Colonic mucosa (tissue), 4 donors: ENCODE results near the gene OR10H5. TPM values are rescaled to one million over a fixed set of nuclear protein-coding genes. Genes with fewer than 3 reads are reported as not detected.
"Not testable (repeated sequence)": the region's sequence is repeated elsewhere in the genome, so short reads cannot be mapped to it uniquely, and the experiment has no call there.

Experiments used
- DNase-seq: peaks from one replicate; pipeline ENCODE4 v3.0.0-alpha.2; 2020
- H3K27ac ChIP-seq: fragments of 200-600 bp; one replicate; pipeline ENCODE4 v1.8.0; 2021
- H3K27me3 ChIP-seq: fragments of 200-600 bp; one replicate; pipeline ENCODE4 v1.8.0; 2021
- H3K36me3 ChIP-seq: fragments of 200-600 bp; one replicate; pipeline ENCODE4 v1.8.0; 2021
- H3K4me1 ChIP-seq: fragments of 200-600 bp; one replicate; pipeline ENCODE4 v1.8.0; 2021; ENCODE audit warnings: mild to moderate bottlenecking
- H3K4me3 ChIP-seq: fragments of 200-600 bp; one replicate; pipeline ENCODE4 v1.8.0; 2021
- H3K9ac ChIP-seq, 2 donors: one replicate each; pipeline ENCODE4 v1.7.0; 2013; ENCODE audit warnings: control low read depth in 2 of 2, low read depth in 2 of 2, low read length in 2 of 2
- H3K9me3 ChIP-seq: fragments of 200-600 bp; one replicate; pipeline ENCODE4 v1.8.0; 2021
- intact Hi-C: fragments of 100-400 bp; cut with DNase I; formaldehyde crosslinking; loops from one replicate; pipeline ENCODE4 v1.14.1; 2022
- total RNA-seq, 2 donors: library from RNA; stranded (reverse); fragmentation: NEBNext Ultra II Directional in 1 of 2; extraction: Animal tissue kit (Norgen Biotek cat#: 25700) in 1 of 2; gene quantifications; one replicate each; pipeline ENCODE4 v1.2.1, GENCODE V29; 2021
- TF ChIP-seq, protein P1 (sequence below): fragments of 200-600 bp; IDR thresholded peaks from one replicate; pipeline ENCODE4 v1.8.0; 2022; ENCODE audit warnings: antibody characterized with exemption, mild to moderate bottlenecking
- donor health status: healthy.
- donor health status: DM: no; HTN: no; CAD: no.
- donor health status: DM: no; HTN: no; CAD: no.

Gene OR10H5
- total RNA-seq, 2 donors from 2014 or later, result not detected

DNA sequence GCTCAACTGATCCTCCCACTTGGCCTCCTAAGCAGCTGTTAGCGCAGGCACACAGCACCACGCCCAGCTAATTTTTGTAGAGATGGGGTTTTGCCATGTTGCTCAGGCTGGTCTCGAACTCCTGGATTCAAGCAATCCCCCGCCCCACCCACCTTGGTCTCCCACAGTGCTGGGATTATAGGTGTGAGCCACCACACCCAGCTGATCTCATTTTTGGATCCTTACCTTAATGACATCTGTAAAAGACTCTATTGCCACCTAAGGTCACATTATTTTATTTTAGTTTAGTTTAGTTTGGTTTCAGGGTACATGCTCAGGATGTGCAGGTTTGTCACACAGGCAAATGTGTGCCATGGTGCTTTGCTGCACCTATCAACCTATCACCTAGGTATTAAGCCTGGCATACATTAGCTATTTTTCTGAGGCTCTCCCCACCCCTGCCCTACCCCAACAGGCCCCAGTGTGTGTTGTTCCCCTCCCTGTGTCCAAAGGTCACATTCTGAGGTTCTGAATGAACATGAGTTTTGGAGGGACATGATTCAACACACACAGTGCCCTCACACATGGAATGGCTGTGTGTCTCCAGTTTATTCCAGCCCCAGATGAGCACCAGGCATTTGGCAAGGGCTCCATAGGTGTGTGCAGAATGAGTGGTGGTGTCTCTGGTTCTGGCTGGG is 1.3 kb downstream of the OR10H5 start:
- peak; percentile 58 for DNase-seq
- no peak overlapping the region for H3K9ac ChIP-seq
- no peaks in the 10 kb centered on the region for H3K4me1 ChIP-seq
- intact Hi-C loops, result no loop called here
- H3K27ac ChIP-seq, result no peak overlapping the region
- H3K9me3 ChIP-seq, result no peaks in the 10 kb centered on the region
- no peaks in the 10 kb centered on the region for H3K27me3 ChIP-seq
- TF ChIP-seq, protein P1, sequence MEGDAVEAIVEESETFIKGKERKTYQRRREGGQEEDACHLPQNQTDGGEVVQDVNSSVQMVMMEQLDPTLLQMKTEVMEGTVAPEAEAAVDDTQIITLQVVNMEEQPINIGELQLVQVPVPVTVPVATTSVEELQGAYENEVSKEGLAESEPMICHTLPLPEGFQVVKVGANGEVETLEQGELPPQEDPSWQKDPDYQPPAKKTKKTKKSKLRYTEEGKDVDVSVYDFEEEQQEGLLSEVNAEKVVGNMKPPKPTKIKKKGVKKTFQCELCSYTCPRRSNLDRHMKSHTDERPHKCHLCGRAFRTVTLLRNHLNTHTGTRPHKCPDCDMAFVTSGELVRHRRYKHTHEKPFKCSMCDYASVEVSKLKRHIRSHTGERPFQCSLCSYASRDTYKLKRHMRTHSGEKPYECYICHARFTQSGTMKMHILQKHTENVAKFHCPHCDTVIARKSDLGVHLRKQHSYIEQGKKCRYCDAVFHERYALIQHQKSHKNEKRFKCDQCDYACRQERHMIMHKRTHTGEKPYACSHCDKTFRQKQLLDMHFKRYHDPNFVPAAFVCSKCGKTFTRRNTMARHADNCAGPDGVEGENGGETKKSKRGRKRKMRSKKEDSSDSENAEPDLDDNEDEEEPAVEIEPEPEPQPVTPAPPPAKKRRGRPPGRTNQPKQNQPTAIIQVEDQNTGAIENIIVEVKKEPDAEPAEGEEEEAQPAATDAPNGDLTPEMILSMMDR, result no peak
- no peak overlapping the region for H3K4me3 ChIP-seq
- H3K36me3 ChIP-seq, result no peaks in the 10 kb centered on the region

- no peak for DNase-seq
- Histone ChIP-seq H3K27me3 (no peaks in the 10 kb centered on the region), H3K4me1 (no peaks in the 10 kb centered on the region), H3K36me3 (no peaks in the 10 kb centered on the region), H3K9me3 (no peaks in the 10 kb centered on the region), H3K9ac (no peak overlapping the region), H3K27ac (no peak overlapping the region), H3K4me3 (no peak overlapping the region)
- TF ChIP-seq, protein P1, result no peak
- intact Hi-C loops, result no loop called here
Measured at GRCh38 chr19:15790096-15790495, 2.6 kb downstream of the OR10H5 start.

DNA sequence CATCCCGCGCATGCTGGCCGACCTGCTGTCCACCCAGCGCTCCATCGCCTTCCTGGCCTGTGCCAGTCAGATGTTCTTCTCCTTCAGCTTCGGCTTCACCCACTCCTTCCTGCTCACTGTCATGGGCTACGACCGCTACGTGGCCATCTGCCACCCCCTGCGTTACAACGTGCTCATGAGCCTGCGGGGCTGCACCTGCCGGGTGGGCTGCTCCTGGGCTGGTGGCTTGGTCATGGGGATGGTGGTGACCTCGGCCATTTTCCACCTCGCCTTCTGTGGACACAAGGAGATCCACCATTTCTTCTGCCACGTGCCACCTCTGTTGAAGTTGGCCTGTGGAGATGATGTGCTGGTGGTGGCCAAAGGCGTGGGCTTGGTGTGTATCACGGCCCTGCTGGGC is 6.8 kb downstream of the OR10H5 start:
- H3K9me3 ChIP-seq, H3K27ac ChIP-seq, H3K27me3 ChIP-seq, H3K36me3 ChIP-seq, H3K9ac ChIP-seq, DNase-seq, H3K4me3 ChIP-seq, H3K4me1 ChIP-seq, intact Hi-C loops: not testable (repeated sequence)

GRCh38 chr19:15810335-15810734 is 22.9 kb downstream of the OR10H5 start:
- H3K27me3 ChIP-seq, result no peaks in the 10 kb centered on the region
- H3K36me3 ChIP-seq, result no peaks in the 10 kb centered on the region
- peak; percentile 35 for DNase-seq
- no peak overlapping the region for H3K27ac ChIP-seq
- no peaks in the 10 kb centered on the region for H3K4me1 ChIP-seq
- intact Hi-C loops, result loop anchor here (2.0 kb wide), 1 partner anchor 182 kb away; no protein-coding TSS in a partner anchor
- H3K9me3 ChIP-seq, result no peaks in the 10 kb centered on the region
- no peak overlapping the region for H3K9ac ChIP-seq
- no peak overlapping the region for H3K4me3 ChIP-seq
- TF ChIP-seq, protein P1, result peak; percentile 30

- Histone ChIP-seq H3K9me3 (no peaks in the 10 kb centered on the region), H3K36me3 (no peaks in the 10 kb centered on the region), H3K27me3 (no peaks in the 10 kb centered on the region), H3K4me3 (no peak overlapping the region), H3K9ac (no peak overlapping the region), H3K27ac (no peak overlapping the region), H3K4me1 (no peaks in the 10 kb centered on the region)
- intact Hi-C loops, result loop anchor here (2.0 kb wide), 1 partner anchor 183 kb away; no protein-coding TSS in a partner anchor
- TF ChIP-seq, protein P1, result no peak
- DNase-seq, result no peak
Measured at GRCh38 chr19:15811476-15811875, 24.0 kb downstream of the OR10H5 start.

DNA sequence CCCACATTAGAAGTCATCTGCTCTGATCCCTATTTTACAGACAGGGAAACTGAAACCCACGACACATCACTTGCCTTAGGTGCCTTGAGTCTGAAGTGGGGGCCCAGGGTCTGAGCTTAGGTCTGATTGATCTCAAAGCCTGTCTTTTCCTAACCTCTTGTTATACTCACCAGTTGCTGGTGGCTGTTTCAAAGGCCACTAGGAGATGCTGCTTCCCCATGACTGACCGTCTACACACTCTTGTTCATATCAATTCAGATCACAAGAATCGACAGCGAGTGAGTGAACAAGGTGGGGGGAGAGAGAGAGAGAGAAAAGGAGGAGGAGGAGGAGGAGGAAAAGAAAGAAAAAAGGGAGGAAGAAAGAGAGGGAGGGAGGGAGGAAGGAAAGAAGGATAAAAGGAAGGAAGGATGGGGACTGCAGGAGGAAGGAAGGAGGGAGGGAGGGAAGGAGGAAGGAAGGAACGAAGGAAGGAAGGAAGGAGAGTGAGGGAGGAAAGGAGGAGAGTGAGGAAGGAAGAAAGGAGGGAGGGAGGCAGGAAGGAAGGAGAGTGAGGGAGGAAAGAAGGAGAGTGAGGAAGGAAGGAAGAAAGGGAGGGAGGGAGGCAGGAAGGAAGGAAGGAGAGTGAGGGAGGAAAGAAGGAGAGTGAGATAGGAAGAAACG is 24.7 kb downstream of the OR10H5 start:
- H3K27me3 ChIP-seq, result no peaks in the 10 kb centered on the region
- DNase-seq, result no peak
- no peaks in the 10 kb centered on the region for H3K4me1 ChIP-seq
- H3K27ac ChIP-seq, result no peak overlapping the region
- TF ChIP-seq, protein P1, result no peak
- no peak overlapping the region for H3K9ac ChIP-seq
- H3K9me3 ChIP-seq, result no peaks in the 10 kb centered on the region
- H3K36me3 ChIP-seq, result no peaks in the 10 kb centered on the region
- H3K4me3 ChIP-seq, result no peak overlapping the region
- intact Hi-C loops, result no loop called here
